ENCODE data around the gene HYDIN.

HYDIN gene

DNA sequence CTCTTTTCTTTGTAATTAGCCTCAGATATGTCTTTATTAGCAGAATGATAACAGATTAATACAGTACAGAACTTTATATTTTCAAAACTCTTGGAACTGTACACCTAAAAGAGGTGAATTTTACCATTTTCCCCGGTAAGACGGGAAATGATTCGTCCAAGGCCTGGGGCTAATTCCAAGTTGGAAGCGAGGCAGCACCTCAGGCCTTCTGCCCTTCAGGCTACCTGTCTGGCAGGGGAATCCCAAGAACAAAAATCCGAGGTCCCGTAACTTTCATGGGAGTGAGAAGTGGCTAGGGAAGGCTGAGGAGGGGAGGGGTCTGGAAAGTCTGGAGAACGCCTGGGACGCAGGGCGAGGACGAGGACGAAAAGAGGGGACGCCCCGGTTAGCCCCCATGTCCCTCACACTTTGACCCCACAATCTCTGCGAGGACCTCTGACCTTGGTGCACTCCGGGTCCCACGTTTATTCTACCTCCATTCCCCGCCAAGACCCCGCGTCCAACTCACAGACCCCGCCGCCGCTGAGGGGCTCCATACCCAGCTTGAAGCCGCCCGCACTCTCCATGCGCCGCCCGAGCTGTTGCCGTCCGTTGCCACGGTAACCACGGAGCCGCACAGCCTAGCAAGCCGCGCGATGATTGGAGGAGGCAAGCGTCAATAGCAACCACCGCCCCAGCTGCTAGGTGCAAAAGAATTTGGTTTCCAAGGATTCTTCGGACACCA is at the start of gene HYDIN:
HYDIN (minus strand) TSS at position 601 of the 724 bp plus-strand sequence. CDS start 43,827 bp downstream, outside the sequence.
- peak; percentile 10 to 15 for DNase-seq

DNA sequence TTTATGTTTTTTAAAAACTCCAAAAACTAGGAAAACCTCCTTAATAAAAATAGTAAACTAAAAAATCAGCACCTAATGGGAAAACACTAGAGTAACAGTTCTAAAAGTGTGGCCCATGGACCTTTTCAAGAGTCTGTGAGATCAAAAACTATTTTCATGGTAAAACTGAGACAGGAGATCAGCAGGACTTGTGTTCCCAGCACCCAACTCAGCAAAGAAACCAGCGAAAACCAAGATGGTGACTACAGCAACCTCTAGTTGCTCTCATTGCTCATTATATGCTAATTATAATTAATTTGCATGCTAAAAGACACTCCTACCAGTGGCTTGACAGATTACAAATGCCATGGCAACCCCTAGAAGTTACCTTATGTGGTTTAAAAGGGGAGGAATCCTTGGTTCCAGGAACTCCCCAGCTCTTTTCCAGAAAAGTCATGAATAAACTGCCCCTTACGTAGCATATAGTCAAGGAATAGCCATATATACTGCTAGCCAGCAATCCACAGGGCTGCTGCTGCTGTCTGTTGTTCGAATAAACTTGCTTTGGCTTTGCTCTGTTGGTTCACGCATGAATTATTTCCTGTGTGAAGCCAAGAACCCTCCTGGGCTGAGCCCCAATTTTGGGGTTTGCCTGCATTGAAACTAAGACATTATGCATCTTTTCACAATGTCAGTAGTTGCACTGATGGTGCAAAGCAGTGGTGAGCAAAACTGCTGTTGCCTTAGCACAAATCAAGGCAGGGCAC is 46.2 kb upstream of the HYDIN start:
- no peak for DNase-seq

DNA sequence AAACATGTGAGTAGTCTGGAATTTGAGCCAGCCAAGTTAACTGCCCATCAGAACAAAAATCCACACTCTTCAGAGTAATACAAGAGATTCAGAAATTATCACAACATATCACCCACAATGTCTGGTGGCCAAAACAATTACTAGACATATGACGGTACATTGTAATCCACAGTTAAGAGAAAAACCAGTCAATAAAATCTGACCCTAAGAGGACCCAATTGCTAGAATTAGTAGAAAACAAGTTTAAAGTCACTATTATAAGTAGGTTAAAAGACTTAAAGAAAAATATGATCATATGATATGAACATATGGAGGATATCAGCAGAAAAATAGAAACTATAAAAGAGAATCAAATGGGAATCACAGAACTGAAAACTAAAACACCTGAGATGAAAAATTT is 42.9 kb upstream of the HYDIN start:
- no peak for DNase-seq

DNA sequence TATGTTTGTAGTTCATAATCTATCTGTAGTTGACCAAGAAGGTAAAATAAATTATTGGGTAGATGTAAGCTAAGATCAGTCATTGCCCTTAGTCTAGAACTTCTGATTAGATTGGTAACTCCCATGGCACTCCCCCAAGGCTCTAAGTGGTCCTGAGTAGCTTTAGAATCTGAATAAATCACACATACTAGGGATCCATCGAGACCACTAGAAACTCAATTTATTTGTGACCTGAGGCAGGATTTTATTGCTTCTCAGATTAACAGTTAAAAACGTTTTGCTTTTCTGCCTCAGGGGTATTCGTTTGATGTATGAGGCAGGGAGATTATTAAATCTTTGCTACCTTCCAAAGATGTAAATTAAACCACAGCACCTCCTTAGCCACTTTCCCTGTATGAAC is 33.8 kb upstream of the HYDIN start:
- no peak for DNase-seq

DNA sequence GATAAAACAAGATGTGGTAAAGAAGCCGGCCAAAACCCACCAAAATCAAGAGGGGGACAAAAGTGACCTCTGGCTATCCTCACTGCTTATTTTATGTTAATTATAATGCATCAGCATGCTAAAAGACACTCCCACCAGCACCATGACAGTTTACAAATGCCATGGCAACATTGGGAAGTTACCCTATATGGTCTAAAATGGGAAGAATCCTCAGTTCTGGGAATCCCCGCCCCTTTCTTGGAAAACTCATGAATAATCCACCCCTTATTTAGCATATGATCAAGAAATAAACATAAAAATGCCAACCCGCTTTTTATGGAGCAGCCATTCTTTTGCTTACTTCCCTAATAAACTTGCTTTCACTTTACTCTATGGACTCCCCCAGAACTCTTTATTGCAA is 33.1 kb upstream of the HYDIN start:
- DNase-seq: no peak

DNA sequence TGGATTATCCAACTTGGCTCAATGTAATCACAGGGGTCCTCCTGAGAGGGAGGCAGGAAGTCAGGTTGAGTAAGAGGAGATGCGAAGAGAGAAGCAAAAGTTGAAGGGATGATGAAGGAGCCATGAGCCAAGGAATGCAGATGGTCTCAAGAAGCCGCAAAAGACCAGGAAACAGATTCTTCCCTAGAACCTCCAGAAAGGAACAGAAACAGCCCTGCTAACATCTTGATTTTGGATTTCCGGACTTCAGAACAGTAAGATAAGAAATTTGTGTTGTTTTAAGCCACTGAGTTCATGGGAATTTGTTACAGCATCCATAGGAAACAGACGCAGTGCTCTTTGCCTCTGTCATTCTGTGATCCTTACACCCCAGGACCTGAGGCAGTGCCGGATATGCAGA is 31.9 kb upstream of the HYDIN start:
- DNase-seq: no peak

DNA sequence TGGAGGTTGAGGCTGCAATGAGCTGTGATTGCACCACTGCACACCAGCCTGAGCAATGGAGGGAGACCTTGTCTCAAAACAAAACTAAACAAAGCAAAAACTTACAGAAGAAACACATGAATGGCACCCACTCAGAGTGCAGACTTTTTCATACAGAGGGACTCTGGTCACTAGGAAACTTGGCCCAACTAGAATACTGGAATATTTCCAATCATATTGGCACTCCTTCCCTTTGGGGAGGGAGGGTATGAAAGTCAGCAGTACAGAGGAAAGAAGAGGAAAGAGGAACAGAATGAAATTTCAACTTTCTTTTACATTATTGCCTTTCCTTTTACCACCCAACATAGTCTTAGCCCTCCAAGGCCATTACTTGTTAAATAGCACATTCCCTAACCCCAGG is 30.5 kb upstream of the HYDIN start:
- no peak for DNase-seq

DNA sequence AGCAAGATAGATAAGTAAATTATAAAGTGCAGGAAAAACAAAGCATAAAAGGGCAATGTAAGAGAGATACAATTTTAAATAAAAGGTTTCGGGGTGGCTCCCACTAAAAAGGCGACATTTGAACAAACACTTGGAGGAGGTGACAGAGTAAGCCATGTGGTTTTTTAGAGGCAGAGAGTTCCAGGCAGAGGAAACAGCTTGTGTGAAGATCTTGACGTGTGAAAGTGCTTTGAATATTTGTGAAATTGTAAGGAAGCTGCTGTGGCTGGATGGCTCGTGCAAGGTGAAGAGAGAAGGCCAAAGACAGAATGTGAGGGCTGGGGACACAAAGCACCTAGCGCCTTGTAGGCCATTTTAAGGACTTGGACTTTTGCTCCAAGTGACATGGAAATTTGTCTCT is 28.6 kb upstream of the HYDIN start:
- no peak for DNase-seq

DNA sequence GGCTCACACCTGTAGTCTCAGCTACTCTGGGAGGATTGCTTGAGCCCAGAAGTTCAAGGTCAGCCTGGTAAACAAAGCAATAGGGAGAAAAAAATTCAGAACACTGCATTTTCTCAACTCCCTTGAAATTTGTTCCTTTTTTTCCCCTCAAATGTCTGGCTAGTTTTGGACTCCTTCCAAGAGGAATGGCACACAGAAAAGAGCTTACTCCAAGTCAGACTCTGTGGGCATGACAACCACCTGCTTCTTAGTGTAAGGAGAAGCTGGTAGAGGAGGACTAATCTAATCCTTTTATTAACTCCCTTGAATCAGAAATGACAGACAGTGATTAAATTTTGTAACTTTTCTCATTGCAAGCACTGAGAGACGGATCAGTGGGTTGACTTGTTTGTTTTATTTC is 27.9 kb upstream of the HYDIN start:
- no peak for DNase-seq

DNA sequence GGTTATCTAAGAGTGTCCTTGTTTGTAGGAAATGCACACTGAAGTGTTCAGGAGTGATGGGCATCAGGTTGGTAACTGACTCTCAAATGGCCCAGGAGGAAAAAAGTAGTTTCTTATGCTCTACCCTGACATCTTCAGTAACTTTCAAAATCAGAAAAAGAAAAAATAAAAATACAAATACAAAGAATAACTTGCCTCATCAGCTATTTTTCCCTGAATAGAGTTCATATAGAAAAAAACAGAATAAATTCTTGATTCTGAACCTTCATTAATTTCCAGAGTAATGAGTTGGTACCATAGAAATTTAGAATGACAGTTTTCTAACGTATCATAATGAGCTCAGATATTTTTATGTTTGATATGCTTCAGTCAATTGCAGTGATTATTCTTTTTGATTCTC is 27.2 kb upstream of the HYDIN start:
- DNase-seq: no peak

DNA sequence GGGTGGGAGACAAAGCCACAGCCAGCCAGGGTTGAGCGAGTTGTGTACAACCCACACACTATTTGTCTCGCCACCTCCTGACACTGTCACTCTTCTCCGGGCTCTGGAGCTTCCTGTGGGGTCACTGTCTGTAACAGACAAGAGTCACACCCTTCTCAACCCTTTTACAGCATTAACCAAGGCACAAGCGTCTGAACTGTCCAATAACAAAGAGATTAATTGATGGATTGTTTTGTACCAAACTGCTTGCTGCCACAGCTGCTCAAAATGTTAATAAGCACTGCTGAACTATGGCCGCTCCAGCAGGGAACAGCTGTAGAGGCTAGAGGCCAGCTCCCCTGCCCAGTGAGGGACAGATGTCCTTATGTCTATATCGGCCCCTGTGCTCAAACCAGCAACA is 25.2 kb upstream of the HYDIN start:
- no peak for DNase-seq

DNA sequence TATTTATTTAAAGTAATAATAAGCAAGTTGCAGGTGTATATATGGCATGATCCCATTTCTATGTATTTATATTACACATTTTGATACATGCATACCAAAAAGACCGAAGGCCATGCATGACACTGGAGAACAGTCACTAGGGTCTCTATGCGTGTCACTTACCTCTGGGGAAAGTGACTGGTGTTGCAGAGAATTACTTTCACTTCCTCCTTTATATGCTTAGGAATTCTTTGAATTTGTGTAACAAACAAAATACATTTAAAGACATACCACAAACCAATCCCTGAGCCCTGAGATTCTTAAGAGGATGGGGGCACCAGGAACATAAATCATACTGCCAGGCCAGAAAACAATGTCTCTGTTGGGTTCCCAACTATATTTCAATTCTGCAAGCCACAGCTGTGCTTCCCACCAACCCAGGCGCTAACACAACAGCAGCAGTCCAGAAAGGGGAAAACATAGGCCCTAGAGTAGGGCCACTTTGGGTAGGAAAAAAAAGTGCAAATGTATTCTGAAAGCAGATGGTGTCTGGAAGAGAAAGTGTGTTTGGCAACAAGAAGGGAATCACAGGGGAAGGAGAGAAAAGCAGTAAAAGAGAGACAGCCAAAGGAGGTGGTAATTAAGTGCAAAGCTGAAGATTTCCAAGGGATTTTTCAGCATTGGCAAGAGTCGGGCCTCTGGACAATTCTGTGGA is 24.5 kb upstream of the HYDIN start:
- no peak for DNase-seq

DNA sequence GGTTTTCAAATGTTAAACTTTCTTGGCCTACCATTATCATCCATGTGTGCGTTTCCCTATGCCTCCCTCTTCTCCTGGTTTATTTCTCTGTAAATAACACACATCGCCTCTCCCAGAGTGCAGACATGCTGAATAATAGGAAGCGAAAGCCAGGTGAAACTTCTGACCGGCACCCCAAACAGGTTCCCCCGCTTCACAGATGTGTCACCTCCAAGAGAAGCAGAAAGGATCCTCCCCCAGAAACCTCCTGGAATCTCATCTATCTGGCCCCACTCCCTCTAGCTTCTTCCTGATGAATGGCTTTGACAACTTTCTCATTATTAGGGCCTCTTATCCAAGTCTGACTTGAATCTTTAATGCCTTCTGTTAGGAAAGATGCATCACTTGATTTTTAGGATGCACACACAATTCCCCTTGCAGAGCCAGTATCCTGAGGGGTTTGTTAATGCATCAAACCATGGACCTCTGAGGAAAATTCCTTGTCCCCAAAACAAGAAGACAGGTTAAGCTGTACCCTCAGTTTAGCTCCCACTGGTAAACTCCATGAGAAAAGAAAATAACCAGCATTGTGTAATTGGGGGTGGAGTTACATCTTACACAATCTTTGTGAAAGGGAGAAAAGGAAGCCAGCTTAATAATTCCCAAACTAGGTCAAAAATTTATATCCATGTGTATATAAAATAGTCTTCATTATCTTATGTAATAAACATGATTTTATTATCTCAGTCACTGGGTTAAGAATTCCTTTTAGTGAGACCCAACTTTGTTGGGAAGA is 20.1 kb upstream of the HYDIN start:
- DNase-seq: no peak

DNA sequence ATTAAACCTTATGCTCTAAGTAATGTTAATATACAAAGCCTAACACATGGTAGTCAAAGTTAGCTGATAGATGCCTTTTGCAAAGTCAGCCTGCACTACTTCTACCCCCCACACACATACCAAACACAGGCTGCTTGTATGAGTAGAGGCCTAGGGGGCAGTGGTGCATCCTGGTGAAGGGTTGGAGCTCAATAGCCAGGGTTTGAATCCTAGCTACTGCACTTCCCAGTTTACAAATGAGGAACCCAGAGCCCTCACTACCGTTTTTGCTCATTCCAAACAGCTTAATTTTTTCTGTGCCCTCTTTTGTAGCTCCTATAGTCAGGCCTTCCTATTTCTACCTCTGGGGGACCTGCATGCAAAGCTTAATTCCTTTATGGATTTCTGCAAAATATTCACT is 18.9 kb upstream of the HYDIN start:
- DNase-seq: no peak

DNA sequence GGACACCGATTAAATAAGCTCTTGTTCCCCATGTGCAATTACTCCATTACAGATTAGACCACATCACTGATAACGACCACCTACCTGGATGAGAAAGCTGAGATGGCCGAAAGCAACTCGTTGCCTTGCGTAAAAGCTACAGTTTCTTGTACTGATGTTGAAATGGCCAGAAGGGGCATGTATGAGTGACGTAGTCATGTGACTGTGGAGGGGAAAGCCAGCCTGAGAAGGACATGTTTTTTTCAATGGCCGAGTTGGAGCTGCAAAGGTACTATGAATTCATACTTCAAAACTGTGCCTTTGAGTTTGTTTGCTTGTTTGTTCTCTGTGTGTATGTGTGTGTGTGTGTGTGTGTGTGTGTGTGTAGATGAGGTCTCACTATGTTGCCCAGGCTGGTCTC is 17.0 kb upstream of the HYDIN start:
- no peak for DNase-seq

DNA sequence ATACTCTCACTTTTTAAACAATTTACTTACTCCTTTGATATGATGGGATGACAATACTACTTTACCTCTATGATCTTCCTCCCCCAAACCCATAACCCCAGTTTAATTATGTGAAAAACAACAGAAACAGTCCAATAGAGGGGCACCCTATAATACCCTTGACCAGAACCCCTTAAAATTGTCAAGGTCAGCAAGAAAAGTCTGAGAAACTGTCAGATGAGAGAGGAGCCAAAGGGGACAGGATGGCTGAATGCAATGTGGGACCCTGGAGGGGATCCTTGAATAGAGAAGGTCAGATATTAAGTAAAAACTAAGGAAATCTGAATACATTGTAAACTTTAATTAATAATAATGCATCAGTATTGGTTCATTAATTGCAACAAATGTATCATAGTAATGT is 15.8 kb upstream of the HYDIN start:
- no peak for DNase-seq

DNA sequence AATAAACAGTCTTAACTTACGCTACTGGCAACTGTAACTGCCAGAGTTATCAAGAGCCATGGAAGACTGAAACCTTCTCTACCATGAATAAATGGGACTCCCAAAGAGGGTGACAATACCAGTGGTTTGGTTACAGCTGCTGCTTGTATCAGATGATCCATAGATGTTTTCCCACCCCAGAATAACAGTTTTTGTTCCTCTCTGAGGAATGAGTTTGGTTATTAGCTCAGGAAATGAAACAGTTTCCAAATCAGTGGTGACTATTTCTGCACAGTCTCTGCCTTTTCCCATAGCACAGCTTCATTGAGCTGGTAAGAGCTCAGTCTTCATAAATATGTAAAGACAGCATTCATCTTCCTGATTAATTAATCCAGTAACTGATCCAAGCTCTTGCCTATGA is 14.0 kb upstream of the HYDIN start:
- no peak for DNase-seq

DNA sequence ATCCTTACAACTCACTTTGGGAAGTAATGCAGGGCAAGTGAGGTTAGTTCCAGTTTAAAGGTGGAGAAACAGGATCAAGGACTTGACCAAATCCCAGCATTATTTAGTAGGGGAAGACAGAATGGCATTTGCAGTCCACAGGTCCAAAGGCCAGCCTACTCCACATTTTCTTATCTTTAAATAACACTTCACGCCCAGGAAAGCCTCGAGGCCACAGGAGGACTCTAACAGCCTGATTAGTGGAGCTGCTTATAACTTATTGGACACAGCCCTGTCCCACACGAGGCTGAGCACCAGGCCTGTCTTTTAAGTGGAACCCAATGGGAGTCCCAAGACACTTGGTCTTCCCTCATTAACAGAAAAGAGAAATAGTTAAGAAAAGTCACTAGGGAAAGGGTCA is 12.1 kb upstream of the HYDIN start:
- DNase-seq: no peak

DNA sequence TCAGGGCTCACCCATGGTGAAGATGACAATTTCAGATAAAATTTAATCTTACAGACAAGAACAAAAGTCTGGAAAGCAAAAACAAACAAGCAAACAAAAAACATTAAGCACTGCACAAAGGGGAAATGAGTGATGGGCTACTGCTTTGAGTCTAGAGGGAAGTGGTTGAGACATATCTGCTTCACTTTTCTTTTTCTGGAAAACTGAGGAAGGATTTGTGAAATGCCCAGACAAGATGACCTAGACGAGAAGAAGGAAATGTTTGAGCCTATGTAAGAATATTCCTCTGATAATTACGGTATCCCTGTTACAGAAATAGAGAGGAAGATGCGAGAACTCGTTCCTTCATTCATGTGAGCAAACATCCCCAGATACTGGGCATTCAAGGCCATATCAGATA is 11.5 kb upstream of the HYDIN start:
- DNase-seq: no peak

DNA sequence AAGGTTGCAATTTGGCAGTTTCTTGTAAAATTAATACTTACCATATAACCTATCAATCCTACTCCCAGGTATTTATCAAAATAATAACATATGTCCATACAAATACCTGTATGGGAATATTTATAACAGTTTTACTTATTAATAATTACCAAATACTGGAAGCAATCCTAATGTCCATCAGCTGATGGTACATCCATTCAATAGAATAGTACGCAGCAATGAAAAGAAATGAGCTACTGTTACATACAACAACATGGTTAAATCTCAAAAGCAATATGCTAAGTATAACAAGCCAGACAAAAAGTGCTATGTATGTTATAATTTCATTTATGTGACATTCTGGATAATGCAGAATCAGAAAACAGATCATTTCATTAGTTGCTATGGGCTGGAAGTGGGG is 1.2 kb downstream of the HYDIN start:
- no peak for DNase-seq

DNA sequence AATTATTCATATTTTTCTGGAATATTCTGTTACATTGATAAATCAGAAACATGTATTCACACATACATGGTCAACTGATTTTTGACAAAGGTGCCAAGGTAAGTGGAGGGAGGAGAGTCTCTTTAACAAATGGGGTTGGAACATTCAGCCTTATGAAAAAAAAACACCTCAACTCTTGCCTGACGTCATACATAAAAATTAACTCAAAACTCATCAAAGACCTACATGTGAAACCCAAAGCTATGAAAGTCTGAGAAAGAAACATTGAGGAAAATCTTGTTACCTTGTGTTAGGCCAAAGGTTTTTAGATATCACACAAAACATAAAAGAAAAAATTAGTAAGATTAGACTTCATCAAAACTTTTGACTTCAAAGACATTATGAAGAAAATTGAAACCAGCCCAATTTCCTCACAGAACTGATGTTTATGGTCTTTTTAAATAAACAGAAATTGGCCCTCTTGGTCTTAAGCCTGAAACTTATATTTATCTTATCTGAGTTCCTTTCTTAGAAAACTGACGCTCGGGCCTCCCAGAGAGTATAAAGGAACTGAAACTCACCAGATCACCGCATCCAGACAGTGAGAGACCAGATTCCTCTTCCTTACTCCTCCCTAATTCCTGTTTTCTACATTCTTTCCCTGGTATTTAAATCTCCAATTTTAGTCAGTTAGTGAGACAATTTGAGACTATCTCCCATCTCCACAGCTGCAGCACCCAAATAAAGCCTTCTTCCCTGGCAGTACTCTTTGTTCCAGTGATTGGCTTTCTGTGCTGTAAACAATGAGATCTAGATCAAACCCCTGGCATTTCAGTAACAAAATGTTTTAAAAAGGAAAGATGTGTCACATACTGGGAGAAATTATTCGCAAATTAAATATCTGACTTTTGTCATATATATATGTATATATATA is 4.0 kb downstream of the HYDIN start:
- DNase-seq: no peak

DNA sequence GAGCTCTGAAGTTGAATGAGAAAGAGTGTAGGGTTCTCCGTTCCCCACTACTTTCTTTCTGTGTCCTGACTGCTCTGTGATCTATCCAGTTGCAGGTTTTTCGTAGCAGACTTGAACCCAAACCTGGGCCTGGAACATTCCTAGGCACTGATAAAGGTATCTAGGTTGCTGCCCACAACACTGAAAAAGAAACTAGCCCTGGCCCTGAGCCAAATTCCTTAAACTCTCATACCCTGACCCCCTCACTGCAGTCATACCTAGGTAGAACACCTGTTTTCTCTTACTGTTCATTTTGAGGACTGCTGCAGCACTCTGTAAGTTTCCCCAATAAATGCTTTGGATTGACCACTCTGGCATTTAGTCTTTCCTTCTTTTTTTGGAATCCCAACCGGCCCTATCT is 5.4 kb downstream of the HYDIN start:
- no peak for DNase-seq

All from activated CD4-positive, alpha-beta T cell treated with anti-CD3 and anti-CD28 coated beads, Interleukin-2, amount 50 U/mL, for 48 hours (primary cell).